Measurements from ENCODE around the gene FSTL5.
"Not testable (repeated sequence)": the region's sequence is repeated elsewhere in the genome, so short reads cannot be mapped to it uniquely, and the experiment has no call there.

The FSTL5 gene

DNA sequence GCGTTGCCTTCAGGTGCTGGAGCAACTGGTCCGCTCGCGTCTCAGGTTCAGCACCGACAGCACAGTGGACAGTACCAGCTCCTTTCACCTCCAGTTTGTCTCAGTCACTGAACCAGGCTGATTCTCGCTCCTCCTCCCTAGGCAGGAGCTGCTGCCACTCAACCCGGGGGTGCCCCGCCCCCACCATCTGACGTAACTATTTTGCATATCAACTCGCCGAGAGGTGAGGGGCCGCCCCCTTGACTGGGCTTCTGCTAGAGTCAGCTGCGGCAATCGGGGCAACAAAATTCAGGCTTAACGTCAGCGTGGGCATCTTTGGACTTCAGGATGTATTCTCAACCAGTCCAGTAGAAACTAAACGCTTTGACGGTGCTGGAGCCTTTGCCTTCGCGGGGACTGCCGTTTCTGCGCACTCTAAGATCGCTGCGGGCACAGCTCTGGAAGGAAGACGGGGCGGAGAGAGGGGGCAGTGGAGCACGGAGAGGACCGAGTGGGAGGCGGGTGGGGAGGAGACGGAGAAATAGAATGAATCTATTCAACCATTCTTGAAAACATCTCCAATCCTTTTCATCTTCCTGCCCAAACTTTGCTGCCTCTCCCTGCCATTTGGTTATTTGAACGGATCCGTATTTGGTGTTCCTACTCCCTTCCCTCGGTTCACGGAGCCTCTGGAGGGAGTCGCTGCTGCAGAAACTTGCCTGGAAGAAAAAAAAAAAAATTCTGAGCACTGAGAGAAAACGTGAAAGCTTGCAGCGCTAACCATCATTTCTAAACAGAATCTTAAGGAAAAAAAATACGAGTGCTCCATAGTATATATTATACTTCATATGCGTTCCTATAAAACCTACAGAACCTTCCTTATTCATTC is at the start of gene FSTL5:
Gene FSTL5, minus strand, starts transcription at position 109 of the 868 bp plus-strand sequence. CDS start 52,604 bp downstream, outside the sequence.
- peak; percentile 32 for DNase-seq

DNA sequence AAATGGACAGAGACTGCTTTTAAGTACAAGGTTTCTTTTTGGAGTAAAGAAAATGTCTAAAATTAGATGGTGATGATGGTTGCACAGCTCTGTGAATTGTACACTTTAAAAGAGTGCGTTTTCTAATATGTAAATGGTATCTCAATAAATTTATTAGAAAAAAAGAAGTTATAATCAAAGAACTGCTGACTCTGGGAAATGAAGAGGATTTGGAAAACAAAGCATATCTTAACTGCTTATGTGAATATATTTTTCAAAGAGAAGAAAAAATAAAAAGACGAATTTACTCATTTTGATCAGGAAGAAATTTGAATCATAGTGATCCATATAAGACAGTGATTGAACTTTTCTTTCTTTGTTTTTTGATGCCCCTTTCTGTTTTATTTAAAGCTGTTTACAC is 45.9 kb upstream of the FSTL5 start:
- no peak for DNase-seq

DNA sequence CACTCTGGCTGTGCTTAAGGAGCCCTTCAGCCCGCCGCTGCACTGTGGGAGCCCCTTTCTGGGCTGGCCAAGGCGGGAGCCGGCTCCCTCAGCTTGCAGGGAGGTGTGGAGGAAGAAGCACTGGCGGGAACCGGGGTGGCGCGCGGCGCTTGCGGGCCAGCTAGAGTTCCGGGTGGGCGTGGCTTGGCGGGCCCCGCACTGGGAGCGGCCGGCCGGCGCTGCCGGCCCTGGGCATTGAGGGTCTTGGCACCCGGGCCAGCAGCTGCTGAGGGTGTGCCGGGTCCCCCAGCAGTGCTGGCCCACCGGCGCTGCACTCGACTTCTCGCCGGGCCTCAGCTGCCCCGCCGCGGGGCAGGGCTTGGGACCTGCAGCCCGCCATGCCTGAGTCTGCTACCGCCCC is 39.7 kb upstream of the FSTL5 start:
- not testable (repeated sequence) for DNase-seq

DNA sequence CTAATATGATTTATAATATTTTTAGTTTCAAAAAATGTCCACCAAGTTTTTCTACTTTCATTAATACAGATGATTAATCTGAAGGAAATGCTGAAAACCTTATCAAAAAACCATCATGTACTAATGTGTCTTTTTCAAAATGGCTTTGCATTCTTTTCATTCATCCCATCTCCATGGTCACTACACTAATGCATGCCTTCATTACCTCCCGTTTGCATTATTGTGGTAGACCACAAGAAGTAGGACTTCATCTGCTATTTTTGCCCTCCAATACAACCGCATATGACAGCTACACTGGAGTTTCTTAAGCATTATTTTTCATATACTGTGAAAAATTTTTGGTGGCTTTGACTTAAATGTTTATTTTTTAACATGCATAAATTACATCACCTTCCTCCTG is 37.9 kb upstream of the FSTL5 start:
- DNase-seq, result no peak

DNA sequence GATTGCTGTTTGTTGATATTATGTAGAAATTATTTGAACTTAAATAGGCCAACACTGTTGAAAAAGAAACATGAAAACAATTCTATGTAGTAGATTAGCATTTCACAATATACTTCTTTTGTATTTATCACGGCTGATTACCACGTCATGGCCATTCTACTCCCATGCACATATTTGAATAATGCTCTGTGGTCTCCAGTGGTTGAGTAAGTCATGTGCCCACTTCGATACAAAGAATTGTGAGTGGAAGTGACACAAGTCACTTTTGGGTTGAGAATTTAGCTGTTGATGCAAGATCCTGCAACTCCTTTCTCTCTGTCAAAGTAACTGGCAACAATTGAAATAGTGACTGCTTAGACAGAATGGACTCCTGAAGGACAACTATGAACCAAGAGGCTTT is 6.7 kb upstream of the FSTL5 start:
- DNase-seq, result no peak

- DNase-seq, result no peak
Observed at GRCh38 chr4:162164906-162165510, 1.2 kb upstream of the FSTL5 start.

GRCh38 chr4:162162672-162163071 is 1.1 kb downstream of the FSTL5 start:
- no peak for DNase-seq

- no peak for DNase-seq
Observed at GRCh38 chr4:162157241-162157640, 6.6 kb downstream of the FSTL5 start.

- DNase-seq, result no peak
Observed at GRCh38 chr4:162154862-162155540, 8.8 kb downstream of the FSTL5 start.

DNA sequence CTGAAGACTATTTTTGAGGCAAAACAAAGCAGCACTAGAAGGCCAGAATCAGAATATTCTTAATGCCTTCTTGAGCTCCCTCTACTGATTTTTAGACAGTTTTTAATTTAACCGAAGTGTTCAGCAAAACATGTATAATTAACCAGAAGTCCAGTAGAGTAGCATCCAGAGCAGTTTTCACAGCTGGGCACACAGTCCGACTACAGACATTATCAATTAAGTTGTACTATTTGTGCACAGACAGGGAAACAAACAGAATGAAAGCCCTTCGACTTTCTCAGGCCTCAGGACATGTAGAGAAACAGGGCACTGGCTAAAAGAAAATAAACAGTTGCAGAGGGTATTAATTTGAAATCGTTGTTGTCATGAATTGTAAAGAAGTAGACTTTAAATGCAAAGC is 11.9 kb downstream of the FSTL5 start:
- no peak for DNase-seq

DNA sequence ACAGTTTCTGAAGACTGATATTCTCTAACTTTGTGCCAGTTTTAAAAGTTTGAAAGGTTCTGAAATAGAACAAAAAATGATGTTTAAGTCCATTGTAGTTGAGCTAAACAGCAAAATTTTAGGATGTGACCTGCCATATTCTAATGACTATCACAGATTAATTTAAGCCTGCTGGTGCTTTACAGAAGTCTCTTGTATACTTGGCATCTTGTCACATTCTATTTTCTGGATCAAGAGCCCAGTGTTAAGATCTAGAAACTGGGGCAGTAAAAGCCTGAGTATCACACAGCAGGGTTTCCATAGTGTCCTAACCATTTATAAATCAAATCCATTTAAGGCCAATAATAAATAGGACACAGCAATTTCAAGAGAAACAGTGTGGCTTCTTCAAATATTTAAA is 12.4 kb downstream of the FSTL5 start:
- no peak for DNase-seq

GRCh38 chr4:162149644-162150043 is 14.2 kb downstream of the FSTL5 start:
- no peak for DNase-seq

GRCh38 chr4:162140051-162140683 is 23.6 kb downstream of the FSTL5 start:
- no peak for DNase-seq

DNA sequence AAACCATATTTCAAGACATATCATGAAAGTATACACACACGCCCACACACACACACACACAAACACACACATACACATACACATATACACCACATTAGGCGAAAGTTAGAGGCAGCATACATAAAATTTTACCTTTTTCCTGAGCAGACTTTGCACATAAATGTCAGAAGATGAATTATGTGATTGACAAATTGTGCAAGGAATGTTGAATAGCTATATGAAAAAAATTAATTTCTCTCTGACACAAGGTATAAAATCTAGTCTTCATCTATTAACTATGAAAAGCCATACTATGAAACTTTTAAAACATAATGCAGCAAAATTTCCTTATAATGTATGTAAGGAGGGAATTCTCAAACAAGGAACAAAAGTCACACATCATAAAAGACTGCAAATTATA is 24.4 kb downstream of the FSTL5 start:
- DNase-seq, result no peak

GRCh38 chr4:162131256-162131655 is 32.5 kb downstream of the FSTL5 start:
- no peak for DNase-seq

GRCh38 chr4:162126729-162127128 is 37.1 kb downstream of the FSTL5 start:
- DNase-seq, result no peak

- no peak for DNase-seq
Observed at GRCh38 chr4:162117051-162117450, 46.7 kb downstream of the FSTL5 start.

DNA sequence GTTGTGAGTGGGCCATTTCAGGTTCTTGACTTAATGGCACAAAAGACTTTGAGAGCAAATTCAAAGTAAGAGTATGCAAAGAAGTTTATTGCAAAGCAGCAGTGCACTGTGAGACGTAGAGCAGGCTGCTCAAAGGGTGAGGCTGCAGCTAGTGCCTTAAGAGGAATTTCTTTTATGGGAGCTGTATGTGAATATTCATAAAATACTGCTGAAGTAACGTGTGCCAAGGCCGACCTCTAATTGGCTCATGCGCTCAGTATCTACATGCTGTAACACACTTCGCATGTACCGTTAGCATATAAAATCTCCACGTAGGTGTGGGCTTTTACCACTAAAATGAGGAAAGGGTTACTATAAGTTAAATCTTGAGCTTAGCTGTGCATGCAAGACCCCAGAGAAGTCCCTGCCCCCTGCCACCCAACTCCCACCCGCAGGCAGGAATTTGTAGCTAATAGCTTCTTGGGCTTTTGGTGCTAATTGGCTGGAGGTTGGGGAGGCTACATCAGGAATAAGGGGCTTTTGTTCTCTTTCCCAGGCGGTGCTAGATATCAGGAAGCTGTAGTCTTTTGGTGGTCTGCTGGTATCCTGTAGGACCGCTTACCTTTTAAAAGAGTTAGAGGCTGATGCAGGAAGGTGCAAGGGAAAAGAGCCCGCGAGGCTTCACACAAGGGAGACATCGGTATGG is 47.6 kb downstream of the FSTL5 start:
- DNase-seq, result no peak

- DNase-seq, result no peak
Observed at GRCh38 chr4:162115333-162115732, 48.5 kb downstream of the FSTL5 start.

DNA sequence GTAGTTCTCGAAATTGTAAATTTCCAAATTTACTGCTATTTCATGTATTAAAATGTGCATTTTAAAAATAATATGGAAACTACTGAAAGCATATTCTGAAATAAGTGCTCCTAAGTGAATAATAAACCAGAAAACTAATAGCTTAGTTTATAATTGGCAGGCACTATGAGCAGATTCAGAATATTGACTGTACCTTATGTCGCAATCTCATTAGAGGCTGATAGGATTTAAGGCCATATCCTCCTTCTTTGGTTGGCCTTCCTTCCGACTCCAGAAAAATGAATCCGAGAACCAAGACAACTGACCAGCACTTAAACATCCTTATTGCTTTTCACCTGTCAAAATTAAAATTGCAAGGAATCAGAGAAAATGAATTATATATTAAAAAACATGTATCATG is 52.7 kb downstream of the FSTL5 start:
- no peak for DNase-seq

- DNase-seq, result no peak
Observed at GRCh38 chr4:162104459-162105124, 59.2 kb downstream of the FSTL5 start.

- DNase-seq, result not testable (repeated sequence)
Observed at GRCh38 chr4:162103908-162104307, 59.9 kb downstream of the FSTL5 start.
